ENCODE data around the gene IRF9. TPM values are rescaled to one million over a fixed set of nuclear protein-coding genes. Genes with fewer than 3 reads are reported as not detected.
A peak's percentile ranks its signal among the peaks of the same experiment; 100 is the strongest.

Gene IRF9
- total and polyA plus RNA-seq, 2 of the 13 experiments (the other 11 are each of a cell fraction or from before 2014, with no cell fraction given) = 14.9 to 49.7 TPM

- TF ChIP-seq PAXIP1 (CRISPR knock-in tag; conservative IDR thresholded peaks at IDR 0.05) = peak; percentile 76
- TF ChIP-seq ZNF24 (IDR thresholded peaks at IDR 0.05) = no peak
- no peak for TF ChIP-seq FOXJ3 (CRISPR knock-in tag; IDR thresholded peaks at IDR 0.05; ENCODE audit: borderline replicate concordance)
- TF ChIP-seq TBX2 (CRISPR knock-in tag; IDR thresholded peaks at IDR 0.05; ENCODE audit: borderline replicate concordance) = peak; percentile 84
- TF ChIP-seq KDM4B (CRISPR knock-in tag; IDR thresholded peaks at IDR 0.05) = peak; percentile 9; the same call in 1 of the 2 replicates
- no peak for TF ChIP-seq ZNF460 (CRISPR knock-in tag; IDR thresholded peaks at IDR 0.05; ENCODE audit: borderline replicate concordance)
- TF ChIP-seq HNRNPL (IDR thresholded peaks at IDR 0.05; ENCODE audit: low read depth, low read length) = peak; percentile 72; the same call in 1 of the 2 replicates
- peak; percentile 3 for TF ChIP-seq ZNF230 (CRISPR knock-in tag; IDR thresholded peaks at IDR 0.05)
- TF ChIP-seq FLYWCH1 (CRISPR knock-in tag; IDR thresholded peaks at IDR 0.05) = no peak
- no peak for TF ChIP-seq ZBTB2 (CRISPR knock-in tag; IDR thresholded peaks at IDR 0.05; ENCODE audit: low read depth)
- TF ChIP-seq ZNF451 (CRISPR knock-in tag; IDR thresholded peaks at IDR 0.05) = peak; percentile 97
- peak; percentile 84 for TF ChIP-seq ERF (CRISPR knock-in tag; IDR thresholded peaks at IDR 0.05)
- TF ChIP-seq IRF9 (CRISPR knock-in tag; IDR thresholded peaks at IDR 0.05; ENCODE audit: borderline replicate concordance) = peak; percentile 89
- no peak; the same call in 1 of the 2 replicates for TF ChIP-seq RFX3 (CRISPR knock-in tag; IDR thresholded peaks at IDR 0.05)
- no peak for TF ChIP-seq SETDB1 (CRISPR knock-in tag; IDR thresholded peaks at IDR 0.05; ENCODE audit: borderline replicate concordance)
- peak; percentile 93 for TF ChIP-seq TFDP1 (CRISPR knock-in tag; IDR thresholded peaks at IDR 0.05; ENCODE audit: borderline replicate concordance)
- no peak for TF ChIP-seq TRIM22 (IDR thresholded peaks at IDR 0.05)
- TF ChIP-seq ZBTB44 (CRISPR knock-in tag; IDR thresholded peaks at IDR 0.05) = peak; percentile 72
- no peak for TF ChIP-seq IKZF1 (IDR thresholded peaks at IDR 0.05)
Measured at GRCh38 chr14:24135834-24136683, 25.0 kb upstream of the IRF9 start, which contains the start of gene PSME1 (continued).

Measured in HepG2 (cell line).